ENCODE measurements around the gene ZNF530.

ZNF530 gene

DNA sequence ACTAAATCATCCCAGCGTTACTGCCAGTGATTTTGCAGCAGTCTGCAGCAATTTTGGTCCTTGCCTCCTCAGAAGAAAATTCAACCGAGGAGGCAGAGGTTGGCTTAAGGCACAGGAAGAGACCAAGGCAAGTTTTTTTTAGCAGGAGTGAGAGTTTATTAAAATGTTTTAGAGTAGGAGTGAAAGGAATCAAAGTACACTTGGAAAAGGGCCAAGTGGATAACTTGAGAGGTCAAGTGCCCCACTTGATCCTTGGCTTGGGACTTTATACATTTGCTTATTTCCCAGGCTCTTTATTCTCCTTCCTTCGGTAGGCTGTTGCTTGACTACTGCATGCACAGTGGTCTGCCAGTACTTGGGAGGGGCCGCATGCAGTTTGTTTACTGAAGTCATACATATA, 11.4 kb downstream of the ZNF530 start:
- no peak for FAIRE-seq
- DNase-seq (ENCODE audit: insufficient read length, low spot score), result no peak
- TF ChIP-seq POU2F2 (IDR thresholded peaks at IDR 0.05; ENCODE audit: low read depth, low read length) (no peak), PAX5 (IDR thresholded peaks at IDR 0.05; ENCODE audit: insufficient read depth, low read length, severe bottlenecking) (no peak), TAF1 (IDR thresholded peaks at IDR 0.05; ENCODE audit: low read depth, low read length) (no peak), POLR2A (IDR thresholded peaks at IDR 0.05; ENCODE audit: low read depth, low read length) (no peak), SPI1 (IDR thresholded peaks at IDR 0.05; ENCODE audit: low read depth, low read length) (no peak), POLR2AphosphoS5 (IDR thresholded peaks at IDR 0.05; ENCODE audit: low read depth, low read length) (no peak)

DNA sequence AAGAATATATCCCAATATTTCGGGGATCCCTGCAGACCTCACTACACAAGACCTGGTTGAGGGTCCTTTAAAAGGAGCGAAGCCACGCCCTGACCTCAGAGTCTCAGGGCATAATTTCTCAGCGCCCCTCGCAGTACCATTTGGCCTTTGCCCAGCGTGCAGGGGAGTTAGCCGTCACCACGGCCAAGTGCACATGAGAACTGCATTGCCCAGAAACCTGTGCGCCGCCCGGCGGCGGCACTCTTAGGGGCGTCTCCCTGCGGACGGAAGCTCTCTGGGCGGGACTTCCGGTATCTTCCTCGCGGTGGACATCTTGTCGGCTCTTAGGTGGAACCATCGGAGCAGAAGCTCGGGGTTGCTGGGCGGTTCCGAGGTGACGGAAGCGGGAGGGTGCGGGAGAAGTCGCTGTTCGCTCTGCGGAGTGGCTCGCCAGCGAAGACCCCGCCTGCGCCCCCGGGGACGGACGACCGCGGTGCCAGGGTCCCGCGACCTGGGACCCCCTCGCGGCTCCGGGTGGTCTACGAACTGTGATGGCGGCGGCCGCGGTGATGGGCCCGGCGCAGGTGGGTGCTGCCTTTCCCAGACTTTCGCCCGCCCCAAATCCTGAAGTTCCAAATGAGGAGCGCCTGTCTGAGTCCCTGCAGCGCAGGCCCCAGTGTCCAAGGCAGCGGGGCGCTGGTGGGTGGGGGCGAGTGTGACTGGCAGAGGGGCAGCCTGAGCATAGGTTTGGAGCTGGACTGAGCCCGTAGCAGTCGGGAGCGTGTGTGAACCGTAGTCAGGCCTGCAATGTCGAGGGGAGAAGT, 14.5 kb downstream of the ZNF530 start, which contains the start of gene ZNF134:
ZNF134 (plus strand) TSS at position 302 of the 803 bp plus-strand sequence. CDS start 5,227 bp downstream, outside the sequence.
- DNase-seq (ENCODE audit: insufficient read length, low spot score) (peak; percentile 91), FAIRE-seq (peak; percentile 93)
- TF ChIP-seq POU2F2 (IDR thresholded peaks at IDR 0.05; ENCODE audit: low read depth, low read length) (no peak), POLR2A (IDR thresholded peaks at IDR 0.05; ENCODE audit: low read depth, low read length) (peak; percentile 64), TAF1 (IDR thresholded peaks at IDR 0.05; ENCODE audit: low read depth, low read length) (peak; percentile 58), SPI1 (IDR thresholded peaks at IDR 0.05; ENCODE audit: low read depth, low read length) (no peak), POLR2AphosphoS5 (IDR thresholded peaks at IDR 0.05; ENCODE audit: low read depth, low read length) (peak; percentile 85)

DNA sequence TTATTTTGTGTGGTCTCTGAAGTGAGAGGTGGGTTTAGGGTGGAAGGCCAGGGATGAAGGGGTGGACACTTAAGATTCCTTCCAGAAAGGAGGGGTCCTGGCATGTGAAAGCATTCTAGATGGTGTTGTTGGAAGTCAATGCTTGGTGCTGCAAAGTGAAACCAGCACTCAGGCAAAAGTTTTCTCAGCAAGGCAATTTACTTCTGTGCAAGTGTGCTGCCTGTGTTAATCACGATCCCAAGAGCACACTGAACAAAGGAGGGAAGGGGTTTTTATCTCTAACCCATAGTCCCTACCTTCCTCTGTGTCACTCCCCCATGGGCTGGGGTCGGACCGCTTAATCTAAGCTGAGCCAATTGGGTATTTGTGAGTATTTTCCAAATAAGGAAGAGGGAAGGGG, 15.7 kb downstream of the ZNF530 start:
- DNase-seq (ENCODE audit: insufficient read length, low spot score), result no peak
- no peak for TF ChIP-seq POLR2AphosphoS5 (IDR thresholded peaks at IDR 0.05; ENCODE audit: low read depth, low read length)
- TF ChIP-seq PAX5 (IDR thresholded peaks at IDR 0.05; ENCODE audit: insufficient read depth, low read length, severe bottlenecking), result no peak
- TF ChIP-seq POLR2A (IDR thresholded peaks at IDR 0.05; ENCODE audit: low read depth, low read length), result no peak
- no peak for TF ChIP-seq POU2F2 (IDR thresholded peaks at IDR 0.05; ENCODE audit: low read depth, low read length)
- no peak for TF ChIP-seq TAF1 (IDR thresholded peaks at IDR 0.05; ENCODE audit: low read depth, low read length)
- no peak for TF ChIP-seq SPI1 (IDR thresholded peaks at IDR 0.05; ENCODE audit: low read depth, low read length)
- FAIRE-seq, result peak; percentile 9

DNA sequence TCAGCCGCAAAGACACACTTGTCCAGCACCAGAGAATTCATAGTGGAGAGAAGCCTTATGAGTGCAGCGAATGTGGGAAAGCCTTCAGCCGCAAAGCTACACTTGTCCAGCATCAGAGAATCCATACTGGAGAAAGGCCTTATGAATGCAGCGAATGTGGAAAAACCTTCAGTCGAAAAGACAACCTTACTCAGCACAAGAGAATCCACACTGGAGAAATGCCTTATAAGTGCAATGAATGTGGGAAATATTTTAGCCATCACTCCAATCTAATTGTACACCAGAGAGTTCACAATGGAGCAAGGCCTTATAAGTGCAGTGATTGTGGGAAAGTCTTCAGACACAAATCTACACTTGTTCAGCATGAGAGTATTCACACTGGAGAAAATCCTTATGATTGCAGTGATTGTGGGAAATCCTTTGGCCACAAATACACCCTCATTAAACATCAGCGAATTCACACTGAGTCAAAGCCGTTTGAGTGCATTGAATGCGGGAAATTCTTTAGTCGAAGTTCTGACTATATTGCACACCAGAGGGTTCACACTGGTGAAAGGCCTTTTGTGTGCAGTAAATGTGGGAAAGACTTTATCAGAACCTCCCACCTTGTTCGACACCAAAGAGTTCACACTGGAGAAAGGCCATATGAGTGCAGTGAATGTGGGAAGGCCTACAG, 21.1 kb downstream of the ZNF530 start:
- no peak for TF ChIP-seq POU2F2 (IDR thresholded peaks at IDR 0.05; ENCODE audit: low read depth, low read length)
- 0 out of 2 replicates have a peak, but pooled peaks have one; percentile 38 for TF ChIP-seq POLR2AphosphoS5 (IDR thresholded peaks at IDR 0.05; ENCODE audit: low read depth, low read length)
- DNase-seq (ENCODE audit: insufficient read length, low spot score), result no peak
- FAIRE-seq, result no peak

DNA sequence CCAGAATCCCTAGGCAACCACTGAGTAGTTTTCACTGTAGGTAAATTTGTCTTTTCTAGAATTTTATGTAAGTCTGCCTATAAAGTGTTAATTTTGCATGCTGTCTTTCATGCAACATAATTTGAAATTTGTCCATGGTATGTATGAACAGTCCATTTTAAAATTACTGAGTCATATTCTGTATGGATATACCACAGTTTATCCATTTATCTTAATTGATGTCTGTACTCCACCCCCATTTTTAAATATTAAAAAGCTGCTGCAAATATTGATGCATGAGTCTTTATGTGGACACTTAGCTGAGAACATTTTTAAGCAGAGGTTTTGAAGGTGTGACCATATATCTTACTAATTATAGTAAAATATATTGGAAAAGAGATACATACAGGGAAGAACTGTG, 23.4 kb downstream of the ZNF530 start:
- FAIRE-seq (no peak), DNase-seq (ENCODE audit: insufficient read length, low spot score) (no peak)
- TF ChIP-seq TAF1 (IDR thresholded peaks at IDR 0.05; ENCODE audit: low read depth, low read length) (no peak), PAX5 (IDR thresholded peaks at IDR 0.05; ENCODE audit: insufficient read depth, low read length, severe bottlenecking) (no peak), POLR2A (IDR thresholded peaks at IDR 0.05; ENCODE audit: low read depth, low read length) (no peak), SPI1 (IDR thresholded peaks at IDR 0.05; ENCODE audit: low read depth, low read length) (no peak), POU2F2 (IDR thresholded peaks at IDR 0.05; ENCODE audit: low read depth, low read length) (no peak), POLR2AphosphoS5 (IDR thresholded peaks at IDR 0.05; ENCODE audit: low read depth, low read length) (no peak)

DNA sequence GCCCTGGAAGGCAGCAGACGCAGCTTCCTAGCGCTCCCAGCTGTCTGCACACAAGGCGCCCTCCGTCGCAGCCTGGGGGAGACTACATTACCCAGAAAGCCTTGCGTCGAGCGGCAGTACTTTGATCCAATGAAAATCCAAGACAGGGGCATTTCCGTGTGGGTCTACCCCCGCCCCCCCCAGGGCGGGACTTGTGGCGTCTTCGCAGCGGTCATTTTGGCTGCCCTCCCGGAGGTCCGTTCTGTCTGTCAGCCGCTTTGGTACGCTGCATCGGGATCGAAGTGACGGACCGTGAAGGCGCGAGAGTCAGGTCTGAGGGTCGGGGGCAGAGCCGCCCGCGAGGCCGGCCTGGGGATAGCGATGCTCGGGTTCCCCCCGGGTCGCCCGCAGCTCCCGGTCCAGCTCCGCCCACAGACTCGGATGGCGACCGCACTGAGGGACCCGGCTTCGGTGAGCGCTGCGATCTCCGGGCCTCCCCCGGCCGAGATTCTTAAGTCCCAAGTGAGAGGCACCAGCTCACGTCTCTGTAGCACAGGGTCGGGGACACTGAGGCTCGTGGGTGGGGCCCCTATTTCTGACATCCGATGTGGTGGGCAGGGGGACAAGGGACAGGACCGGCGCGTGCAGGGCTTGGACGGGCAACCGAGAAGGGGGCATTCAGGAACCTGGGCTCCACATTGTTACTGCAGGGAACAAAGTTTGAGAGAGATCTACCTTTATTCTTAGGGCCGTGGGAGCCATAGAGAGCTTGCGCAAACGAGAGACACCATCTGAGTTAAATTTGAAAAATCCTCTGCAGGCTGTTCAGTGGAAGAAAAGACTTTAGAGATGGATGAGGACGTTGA, 33.5 kb downstream of the ZNF530 start, which contains the start of gene ZNF211:
ZNF211 (plus strand) TSS at position 182 of the 845 bp plus-strand sequence; CDS start at position 361, 179 bp downstream.
- peak; percentile 81 for DNase-seq (ENCODE audit: insufficient read length, low spot score)
- TF ChIP-seq TAF1 (IDR thresholded peaks at IDR 0.05; ENCODE audit: low read depth, low read length) (peak; percentile 38; the same call in 1 of the 2 replicates), POLR2A (IDR thresholded peaks at IDR 0.05; ENCODE audit: low read depth, low read length) (peak; percentile 55; the same call in 1 of the 2 replicates), SPI1 (IDR thresholded peaks at IDR 0.05; ENCODE audit: low read depth, low read length) (no peak), PAX5 (IDR thresholded peaks at IDR 0.05; ENCODE audit: insufficient read depth, low read length, severe bottlenecking) (no peak), POLR2AphosphoS5 (IDR thresholded peaks at IDR 0.05; ENCODE audit: low read depth, low read length) (no peak), POU2F2 (IDR thresholded peaks at IDR 0.05; ENCODE audit: low read depth, low read length) (peak; percentile 13; the same call in 1 of the 2 replicates)
- FAIRE-seq, result peak; percentile 95

DNA sequence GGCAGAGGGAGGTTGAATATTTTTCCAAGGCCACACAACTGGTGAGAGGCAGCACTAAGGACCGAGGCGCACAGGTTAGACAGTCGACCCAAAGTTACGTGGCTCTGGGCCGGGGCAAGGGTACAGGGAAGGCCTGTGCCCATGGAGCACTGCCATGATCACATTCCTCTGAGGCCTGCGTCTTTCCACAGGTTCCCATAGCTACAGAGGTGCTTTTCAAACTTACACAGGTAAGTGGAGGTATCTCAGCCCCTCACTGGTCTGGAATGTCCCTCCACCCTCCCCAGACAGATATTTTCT, 34.1 kb downstream of the ZNF530 start:
- DNase-seq (ENCODE audit: insufficient read length, low spot score), result no peak
- FAIRE-seq, result no peak
- no peak for TF ChIP-seq POU2F2 (IDR thresholded peaks at IDR 0.05; ENCODE audit: low read depth, low read length)
- no peak for TF ChIP-seq SPI1 (IDR thresholded peaks at IDR 0.05; ENCODE audit: low read depth, low read length)
- no peak for TF ChIP-seq POLR2A (IDR thresholded peaks at IDR 0.05; ENCODE audit: low read depth, low read length)
- TF ChIP-seq TAF1 (IDR thresholded peaks at IDR 0.05; ENCODE audit: low read depth, low read length), result no peak
- no peak for TF ChIP-seq POLR2AphosphoS5 (IDR thresholded peaks at IDR 0.05; ENCODE audit: low read depth, low read length)
- TF ChIP-seq PAX5 (IDR thresholded peaks at IDR 0.05; ENCODE audit: insufficient read depth, low read length, severe bottlenecking), result no peak

DNA sequence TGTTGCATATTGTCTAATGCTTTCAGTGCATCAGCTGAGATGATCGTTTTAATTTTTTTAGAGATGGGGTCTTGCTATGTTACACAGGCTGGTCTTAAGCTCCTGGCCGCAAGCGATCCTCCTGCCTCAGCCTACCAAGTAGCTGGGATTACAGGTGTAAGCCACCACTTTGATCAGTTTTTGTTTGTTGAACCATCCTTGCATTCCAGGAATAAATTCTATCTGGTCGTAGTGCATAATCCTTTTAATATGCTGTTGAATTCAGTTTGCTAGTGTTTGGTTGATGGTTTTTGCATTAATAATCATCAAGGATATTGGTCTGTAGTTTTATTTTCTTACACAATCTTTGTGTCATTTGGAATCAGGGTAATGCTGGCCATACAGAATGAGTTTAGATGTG, 37.7 kb downstream of the ZNF530 start:
- TF ChIP-seq PAX5 (IDR thresholded peaks at IDR 0.05; ENCODE audit: insufficient read depth, low read length, severe bottlenecking) (no peak), POLR2AphosphoS5 (IDR thresholded peaks at IDR 0.05; ENCODE audit: low read depth, low read length) (no peak), POLR2A (IDR thresholded peaks at IDR 0.05; ENCODE audit: low read depth, low read length) (no peak), POU2F2 (IDR thresholded peaks at IDR 0.05; ENCODE audit: low read depth, low read length) (no peak), SPI1 (IDR thresholded peaks at IDR 0.05; ENCODE audit: low read depth, low read length) (no peak), TAF1 (IDR thresholded peaks at IDR 0.05; ENCODE audit: low read depth, low read length) (no peak)
- DNase-seq (ENCODE audit: insufficient read length, low spot score) (no peak), FAIRE-seq (no peak)

All from GM12891 (cell line).